OCI-LY3 (cell line): Measurements from ENCODE around the gene COL26A1.

ENCODE experiments used
- H2AFZ ChIP-seq: fragments of 200-600, 300-600 bp; shearing (Covaris generic); 2 replicates; pipeline ENCODE4 v1.6.0; 2014; ENCODE audit warnings: antibody characterized with exemption, low read depth, low read length
- H3K27ac ChIP-seq: fragments of 200-600, 300-600 bp; sonication (generic); 2 replicates; pipeline ENCODE4 v1.5.1; 2014; ENCODE audit warnings: mild to moderate bottlenecking, low read length, moderate library complexity, mixed read lengths
- H3K27me3 ChIP-seq: fragments of 200-600, 300-600 bp; sonication (generic); 2 replicates; pipeline ENCODE4 v1.6.1; 2014; ENCODE audit warnings: low read depth, low read length, mixed read lengths
- H3K36me3 ChIP-seq: fragments of 200-600, 300-600 bp; sonication (generic); replicated peaks from 2 replicates; pipeline ENCODE3; 2014; ENCODE audit warnings: low read depth, low read length, mixed read lengths
- H3K4me1 ChIP-seq: fragments of 300-600, 200-600 bp; sonication (generic); 2 replicates; pipeline ENCODE4 v1.6.1; 2014; ENCODE audit warnings: low read length, mixed read lengths
- H3K4me2 ChIP-seq: fragments of 200-600, 300-600 bp; sonication (generic); 2 replicates; pipeline ENCODE4 v1.6.1; 2014; ENCODE audit warnings: low read length, mixed read lengths
- H3K4me3 ChIP-seq: fragments of 300-600, 200-600 bp; sonication (generic); 2 replicates; pipeline ENCODE4 v1.5.1; 2014; ENCODE audit warnings: antibody characterized with exemption, mild to moderate bottlenecking, low read length, moderate library complexity
- H3K79me2 ChIP-seq: fragments of 300-600, 200-600 bp; shearing (Covaris generic); 2 replicates; pipeline ENCODE4 v1.6.1; 2014; ENCODE audit warnings: mild to moderate bottlenecking, low read length, mixed read lengths
- H3K9ac ChIP-seq: fragments of 300-600, 200-600 bp; shearing (Covaris generic); 2 replicates; pipeline ENCODE4 v1.6.0; 2014; ENCODE audit warnings: mild to moderate bottlenecking, low read length, moderate library complexity
- H3K9me3 ChIP-seq: fragments of 200-600, 300-600 bp; shearing (Covaris generic); 2 replicates; pipeline ENCODE4 v1.6.1; 2014; ENCODE audit warnings: low read length, mixed read lengths; ENCODE audit not compliant: insufficient read depth
- H4K20me1 ChIP-seq: fragments of 200-600, 300-600 bp; sonication (generic); 2 replicates; pipeline ENCODE4 v1.6.1; 2016; ENCODE audit warnings: low read length, mixed read lengths; ENCODE audit not compliant: insufficient read depth
- CTCF ChIP-seq: fragments of 200-600, 300-600 bp; sonication (generic); IDR thresholded peaks from 2 replicates; pipeline ENCODE4 v1.5.1; 2014; ENCODE audit warnings: antibody characterized with exemption, low read length, low read depth
- EZH2phosphoT487 ChIP-seq: fragments of 200-600 bp; shearing (Covaris generic); IDR thresholded peaks from 2 replicates; pipeline ENCODE4 v1.6.1; 2018; ENCODE audit warnings: antibody characterized with exemption, mixed run types, low read depth

Gene COL26A1

GRCh38 chr7:101534015-101534803, 171.5 kb downstream of the COL26A1 start:
- Histone ChIP-seq H4K20me1 (no peaks in the 10 kb centered on the region), H3K27ac (no peak overlapping the region), H3K4me2 (no peak overlapping the region), H3K9me3 (no peaks in the 10 kb centered on the region), H3K4me1 (no peaks in the 10 kb centered on the region), H2AFZ (no peak overlapping the region), H3K9ac (no peak overlapping the region), H3K36me3 (no peaks in the 10 kb centered on the region), H3K79me2 (no peaks in the 10 kb centered on the region), H3K4me3 (no peak overlapping the region), H3K27me3 (peaks cover 24% of the 10 kb centered on the region)
- TF ChIP-seq CTCF (no peak), EZH2phosphoT487 (no peak)

GRCh38 chr7:101534873-101535272, 172.2 kb downstream of the COL26A1 start:
- TF ChIP-seq CTCF = no peak
- no peak for TF ChIP-seq EZH2phosphoT487
- H3K9ac ChIP-seq = no peak overlapping the region
- no peaks in the 10 kb centered on the region for H3K36me3 ChIP-seq
- no peak overlapping the region for H3K27ac ChIP-seq
- no peak overlapping the region for H3K4me3 ChIP-seq
- no peaks in the 10 kb centered on the region for H3K79me2 ChIP-seq
- H3K4me2 ChIP-seq = no peak overlapping the region
- H3K27me3 ChIP-seq = peaks cover 24% of the 10 kb centered on the region
- H3K9me3 ChIP-seq = no peaks in the 10 kb centered on the region
- no peak overlapping the region for H2AFZ ChIP-seq
- no peaks in the 10 kb centered on the region for H4K20me1 ChIP-seq
- H3K4me1 ChIP-seq = no peaks in the 10 kb centered on the region

GRCh38 chr7:101535351-101535751, 172.7 kb downstream of the COL26A1 start:
- no peak overlapping the region for H2AFZ ChIP-seq
- H3K27me3 ChIP-seq = peaks cover 24% of the 10 kb centered on the region
- H3K4me1 ChIP-seq = no peaks in the 10 kb centered on the region
- H3K9me3 ChIP-seq = no peaks in the 10 kb centered on the region
- no peak overlapping the region for H3K4me3 ChIP-seq
- H4K20me1 ChIP-seq = no peaks in the 10 kb centered on the region
- no peaks in the 10 kb centered on the region for H3K36me3 ChIP-seq
- no peaks in the 10 kb centered on the region for H3K79me2 ChIP-seq
- no peak for TF ChIP-seq EZH2phosphoT487
- TF ChIP-seq CTCF = no peak
- H3K4me2 ChIP-seq = no peak overlapping the region
- no peak overlapping the region for H3K9ac ChIP-seq
- H3K27ac ChIP-seq = no peak overlapping the region

GRCh38 chr7:101536232-101536631, 173.6 kb downstream of the COL26A1 start:
- H3K27ac ChIP-seq = no peak overlapping the region
- no peaks in the 10 kb centered on the region for H3K4me1 ChIP-seq
- TF ChIP-seq EZH2phosphoT487 = no peak
- no peaks in the 10 kb centered on the region for H3K9me3 ChIP-seq
- no peak overlapping the region for H3K9ac ChIP-seq
- H3K4me3 ChIP-seq = no peak overlapping the region
- H3K36me3 ChIP-seq = no peaks in the 10 kb centered on the region
- no peaks in the 10 kb centered on the region for H4K20me1 ChIP-seq
- no peaks in the 10 kb centered on the region for H3K79me2 ChIP-seq
- peaks cover 24% of the 10 kb centered on the region for H3K27me3 ChIP-seq
- no peak overlapping the region for H2AFZ ChIP-seq
- no peak overlapping the region for H3K4me2 ChIP-seq
